ENCODE results near the gene NECAB3.

Gene NECAB3

DNA sequence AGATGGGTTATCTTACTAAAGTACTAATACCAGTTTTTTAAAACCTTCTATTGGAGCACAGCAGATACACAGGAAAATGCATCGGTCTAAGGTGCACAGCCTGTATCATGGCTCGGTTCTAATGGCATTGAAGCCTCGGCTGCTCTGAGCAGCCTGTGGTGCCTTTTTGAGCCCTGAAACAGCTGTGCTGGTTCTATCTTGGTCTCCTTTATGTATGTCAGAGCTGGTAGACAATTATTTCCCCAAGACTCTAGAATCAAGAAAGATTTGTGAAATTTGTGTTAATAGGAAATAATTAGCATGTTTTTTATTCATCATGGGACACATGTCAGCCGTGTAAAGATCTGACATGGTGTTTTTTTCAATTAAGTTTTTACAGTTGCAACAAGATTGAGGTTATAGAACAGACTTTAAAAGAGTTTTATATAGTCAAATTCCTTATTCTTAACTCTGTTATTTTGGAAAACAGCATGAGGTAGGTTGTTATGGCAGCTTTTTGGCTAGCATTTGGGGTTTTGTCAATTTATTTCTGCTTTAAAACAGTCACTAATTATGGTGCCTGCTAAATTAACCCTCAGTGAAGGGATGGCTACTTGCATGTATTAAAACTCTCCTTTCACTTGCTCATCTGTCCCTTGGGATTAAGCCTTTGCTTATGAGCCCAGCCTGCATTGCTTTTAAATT lies 52.4 kb downstream of the NECAB3 start:
- no peak for DNase-seq (ENCODE audit: low read depth in 2 of 2)

DNA sequence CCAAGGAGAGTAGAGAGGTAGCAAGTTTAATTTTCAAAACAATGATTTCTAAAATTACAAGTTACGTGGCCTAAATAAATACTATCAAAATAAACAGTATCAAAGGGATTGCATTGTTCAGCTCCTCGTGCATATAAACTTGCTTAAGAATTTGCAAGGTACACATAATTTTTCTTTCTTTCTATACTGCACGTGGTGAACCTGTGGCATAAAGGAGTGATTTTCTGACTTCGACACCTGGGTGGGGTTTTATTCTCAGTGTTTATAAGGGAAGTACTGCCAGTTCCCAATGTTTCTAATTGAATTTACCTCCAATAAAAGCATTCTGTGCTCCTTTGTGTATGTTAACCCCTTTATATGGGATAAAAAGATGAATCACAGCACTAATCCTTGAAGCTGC lies 62.2 kb downstream of the NECAB3 start:
- DNase-seq (ENCODE audit: low read depth in 2 of 2): no peak

DNA sequence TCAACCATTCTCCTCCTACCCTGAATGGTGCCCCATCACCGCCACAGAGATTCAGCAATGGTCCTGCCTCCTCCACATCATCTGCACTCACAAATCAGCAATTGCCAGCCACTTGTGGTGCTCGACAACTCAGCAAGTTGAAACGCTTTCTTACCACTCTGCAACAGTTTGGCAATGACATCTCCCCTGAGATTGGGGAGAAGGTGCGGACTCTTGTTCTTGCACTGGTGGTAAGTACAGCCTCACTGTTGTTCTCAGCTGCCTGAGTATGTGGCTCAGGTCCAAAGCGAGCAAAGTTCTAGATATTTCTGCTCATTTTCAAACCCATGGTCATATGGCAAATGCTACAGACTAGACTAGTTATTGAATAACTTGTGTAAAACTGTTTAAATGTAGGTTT lies 63.1 kb downstream of the NECAB3 start:
- no peak for DNase-seq (ENCODE audit: low read depth in 2 of 2)

DNA sequence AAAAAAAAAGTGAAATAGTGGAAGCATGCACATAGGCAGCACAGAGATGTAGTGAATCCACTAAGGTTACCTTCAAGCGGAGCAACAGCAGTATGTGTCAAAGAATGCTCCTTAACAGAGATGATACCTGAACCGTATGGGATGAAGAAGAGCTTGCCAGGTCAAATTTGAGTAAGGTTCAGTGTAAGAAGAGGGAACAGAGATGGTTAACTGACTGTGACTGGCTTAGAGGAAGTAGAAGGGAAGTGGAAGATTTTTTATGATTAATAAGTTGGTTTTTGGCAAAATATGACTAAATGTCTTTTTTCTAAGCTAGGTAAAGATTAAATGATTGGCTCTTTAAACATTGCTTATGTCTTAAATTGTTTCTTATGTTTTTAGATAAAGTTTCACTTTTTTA lies 64.7 kb downstream of the NECAB3 start:
- DNase-seq (ENCODE audit: low read depth in 2 of 2): no peak
